Thyroid gland (tissue), 4 donors: ENCODE measurements around the gene PPDPF.

ENCODE experiments used
- POLR2A ChIP-seq, 2 donors: fragments of 450-650 bp; IDR thresholded peaks; one replicate each; pipeline ENCODE4 v1.6.1; 2017; ENCODE audit warnings: antibody characterized with exemption in 2 of 2, mild to moderate bottlenecking in 2 of 2, moderate library complexity in 1 of 2
- TF ChIP-seq, protein P1 (sequence below), 6 experiments: fragments of 200-600 bp in 3 of 6; fragments of 450-650 bp in 3 of 6; sonication (generic) in 3 of 6; IDR thresholded peaks; one replicate each; pipeline ENCODE4 v1.5.1; 2016 to 2019; ENCODE audit warnings: antibody characterized with exemption in 6 of 6, mild to moderate bottlenecking in 2 of 6, inconsistent platforms in 1 of 6, moderate library complexity in 1 of 6

- TF ChIP-seq POLR2A (IDR thresholded peaks at IDR 0.05) = no peak
- TF ChIP-seq, protein P1, sequence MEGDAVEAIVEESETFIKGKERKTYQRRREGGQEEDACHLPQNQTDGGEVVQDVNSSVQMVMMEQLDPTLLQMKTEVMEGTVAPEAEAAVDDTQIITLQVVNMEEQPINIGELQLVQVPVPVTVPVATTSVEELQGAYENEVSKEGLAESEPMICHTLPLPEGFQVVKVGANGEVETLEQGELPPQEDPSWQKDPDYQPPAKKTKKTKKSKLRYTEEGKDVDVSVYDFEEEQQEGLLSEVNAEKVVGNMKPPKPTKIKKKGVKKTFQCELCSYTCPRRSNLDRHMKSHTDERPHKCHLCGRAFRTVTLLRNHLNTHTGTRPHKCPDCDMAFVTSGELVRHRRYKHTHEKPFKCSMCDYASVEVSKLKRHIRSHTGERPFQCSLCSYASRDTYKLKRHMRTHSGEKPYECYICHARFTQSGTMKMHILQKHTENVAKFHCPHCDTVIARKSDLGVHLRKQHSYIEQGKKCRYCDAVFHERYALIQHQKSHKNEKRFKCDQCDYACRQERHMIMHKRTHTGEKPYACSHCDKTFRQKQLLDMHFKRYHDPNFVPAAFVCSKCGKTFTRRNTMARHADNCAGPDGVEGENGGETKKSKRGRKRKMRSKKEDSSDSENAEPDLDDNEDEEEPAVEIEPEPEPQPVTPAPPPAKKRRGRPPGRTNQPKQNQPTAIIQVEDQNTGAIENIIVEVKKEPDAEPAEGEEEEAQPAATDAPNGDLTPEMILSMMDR (IDR thresholded peaks at IDR 0.05) = no peak
Observed at GRCh38 chr20:63522981-63523611, 2.5 kb downstream of the PPDPF start.
